ENCODE measurements around the gene KCNAB2. TPM values are rescaled to one million over a fixed set of nuclear protein-coding genes. Genes with fewer than 3 reads are reported as not detected.

Gene KCNAB2
- total RNA-seq, 1 experiment from 2014 or later = 4.7 TPM

- Mint-ChIP-seq H3K36me3 (ENCODE audit: insufficient read depth, unreplicated experiment) (no peaks in the 10 kb centered on the region), H3K9me3 (ENCODE audit: low read depth, unreplicated experiment) (no peaks in the 10 kb centered on the region), H3K4me1 (ENCODE audit: low read depth, unreplicated experiment) (no peaks in the 10 kb centered on the region), H3K27me3 (ENCODE audit: unreplicated experiment) (peaks cover 42% of the 10 kb centered on the region), H3K4me3 (ENCODE audit: low read depth, unreplicated experiment) (no peak overlapping the region), H3K27ac (ENCODE audit: unreplicated experiment) (no peak overlapping the region)
- intact Hi-C loops (cut with micrococcal nuclease; ENCODE audit: unreplicated experiment) = no loop called here
- no TSS peak for BruUV-seq (replicated peaks)
- TF ChIP-seq, protein P1, sequence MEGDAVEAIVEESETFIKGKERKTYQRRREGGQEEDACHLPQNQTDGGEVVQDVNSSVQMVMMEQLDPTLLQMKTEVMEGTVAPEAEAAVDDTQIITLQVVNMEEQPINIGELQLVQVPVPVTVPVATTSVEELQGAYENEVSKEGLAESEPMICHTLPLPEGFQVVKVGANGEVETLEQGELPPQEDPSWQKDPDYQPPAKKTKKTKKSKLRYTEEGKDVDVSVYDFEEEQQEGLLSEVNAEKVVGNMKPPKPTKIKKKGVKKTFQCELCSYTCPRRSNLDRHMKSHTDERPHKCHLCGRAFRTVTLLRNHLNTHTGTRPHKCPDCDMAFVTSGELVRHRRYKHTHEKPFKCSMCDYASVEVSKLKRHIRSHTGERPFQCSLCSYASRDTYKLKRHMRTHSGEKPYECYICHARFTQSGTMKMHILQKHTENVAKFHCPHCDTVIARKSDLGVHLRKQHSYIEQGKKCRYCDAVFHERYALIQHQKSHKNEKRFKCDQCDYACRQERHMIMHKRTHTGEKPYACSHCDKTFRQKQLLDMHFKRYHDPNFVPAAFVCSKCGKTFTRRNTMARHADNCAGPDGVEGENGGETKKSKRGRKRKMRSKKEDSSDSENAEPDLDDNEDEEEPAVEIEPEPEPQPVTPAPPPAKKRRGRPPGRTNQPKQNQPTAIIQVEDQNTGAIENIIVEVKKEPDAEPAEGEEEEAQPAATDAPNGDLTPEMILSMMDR (IDR thresholded peaks at IDR 0.05; ENCODE audit: unreplicated experiment) = no peak
- DNase-seq = no peak
- CTCF ChIA-PET = no interaction called here
Observed at GRCh38 chr1:6040861-6041415, 4.8 kb upstream of the KCNAB2 start.

DNA sequence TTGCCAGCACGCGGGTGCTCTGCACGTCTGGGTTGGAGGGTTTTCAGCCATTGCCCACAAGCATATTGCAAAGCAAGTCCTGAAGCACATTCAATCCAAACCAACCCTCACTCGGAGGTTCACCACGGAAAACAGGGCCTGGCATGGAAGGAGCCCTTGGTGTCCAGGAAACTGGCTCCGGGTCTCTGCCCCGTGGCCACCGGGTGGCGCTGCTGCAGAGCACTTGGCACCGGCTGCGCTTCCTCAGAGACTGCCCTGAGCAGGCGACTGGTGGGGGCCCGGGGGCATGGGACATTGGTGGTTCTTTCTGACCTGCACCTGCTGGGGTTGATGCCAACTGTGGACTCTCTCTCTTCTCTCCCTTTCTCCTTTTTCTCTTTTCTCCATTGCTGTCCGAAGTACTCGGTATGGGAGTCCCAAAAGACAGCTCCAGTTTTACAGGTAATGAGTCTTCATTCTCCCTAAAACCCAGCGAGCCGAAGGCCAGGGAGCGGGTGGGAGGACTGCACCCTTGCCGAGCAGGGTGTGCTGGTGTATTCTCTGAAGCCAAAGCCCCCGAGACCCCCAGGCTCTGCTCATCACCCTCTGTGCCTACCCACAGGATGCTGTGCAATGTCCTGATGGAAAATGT is 4.1 kb upstream of the KCNAB2 start:
- H3K4me3 Mint-ChIP-seq (ENCODE audit: low read depth, unreplicated experiment) = no peak overlapping the region
- DNase-seq = peak; percentile 46
- H3K9me3 Mint-ChIP-seq (ENCODE audit: low read depth, unreplicated experiment) = no peaks in the 10 kb centered on the region
- intact Hi-C loops (cut with micrococcal nuclease; ENCODE audit: unreplicated experiment) = no loop called here
- TF ChIP-seq, protein P1 (IDR thresholded peaks at IDR 0.05; ENCODE audit: unreplicated experiment) = peak; percentile 34
- H3K27ac Mint-ChIP-seq (ENCODE audit: unreplicated experiment) = no peak overlapping the region
- no TSS peak for BruUV-seq (replicated peaks)
- no peaks in the 10 kb centered on the region for H3K36me3 Mint-ChIP-seq (ENCODE audit: insufficient read depth, unreplicated experiment)
- no peaks in the 10 kb centered on the region for H3K4me1 Mint-ChIP-seq (ENCODE audit: low read depth, unreplicated experiment)
- CTCF ChIA-PET = no interaction called here
- peaks cover 43% of the 10 kb centered on the region for H3K27me3 Mint-ChIP-seq (ENCODE audit: unreplicated experiment)

- intact Hi-C loops (cut with micrococcal nuclease; ENCODE audit: unreplicated experiment) = no loop called here
- TF ChIP-seq, protein P1 (IDR thresholded peaks at IDR 0.05; ENCODE audit: unreplicated experiment) = no peak
- H3K4me3 Mint-ChIP-seq (ENCODE audit: low read depth, unreplicated experiment) = no peak overlapping the region
- peaks cover 60% of the 10 kb centered on the region for H3K27me3 Mint-ChIP-seq (ENCODE audit: unreplicated experiment)
- DNase-seq = no peak
- BruUV-seq (replicated peaks) = no TSS peak
- H3K9me3 Mint-ChIP-seq (ENCODE audit: low read depth, unreplicated experiment) = no peaks in the 10 kb centered on the region
- no peaks in the 10 kb centered on the region for H3K4me1 Mint-ChIP-seq (ENCODE audit: low read depth, unreplicated experiment)
- H3K27ac Mint-ChIP-seq (ENCODE audit: unreplicated experiment) = no peak overlapping the region
- no peaks in the 10 kb centered on the region for H3K36me3 Mint-ChIP-seq (ENCODE audit: insufficient read depth, unreplicated experiment)
- CTCF ChIA-PET = no interaction called here
Observed at GRCh38 chr1:6043561-6043960, 2.1 kb upstream of the KCNAB2 start.

DNA sequence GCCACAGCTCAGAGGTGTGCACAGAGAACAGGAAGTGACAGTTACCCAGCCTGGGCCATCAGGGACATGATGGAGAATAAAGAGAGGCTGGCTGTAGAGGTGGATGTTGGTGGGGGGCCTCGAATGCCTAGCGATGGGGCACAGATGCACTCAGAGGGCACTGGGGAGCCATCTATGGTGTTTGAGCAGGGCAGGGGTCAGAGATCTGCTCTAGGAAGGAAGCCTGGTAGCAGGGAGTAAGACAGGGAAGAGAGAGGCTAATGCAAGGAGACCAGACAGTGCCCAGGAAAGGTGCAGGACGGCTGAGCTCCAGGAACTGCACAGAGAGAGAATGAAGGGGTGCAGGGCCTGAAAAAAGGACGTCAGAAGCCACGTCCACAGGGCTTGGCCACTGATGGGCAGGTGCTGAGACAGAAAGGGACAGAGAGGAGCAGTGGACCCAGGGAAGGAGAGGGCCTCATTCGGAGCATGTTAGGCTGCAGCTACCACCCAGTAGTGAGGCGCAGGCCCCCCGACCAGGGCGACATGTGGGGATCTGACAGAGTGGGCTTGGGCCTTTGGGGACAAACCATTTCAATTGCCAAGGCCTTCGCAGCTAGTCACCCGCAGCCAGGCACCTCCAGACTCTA is 1.1 kb upstream of the KCNAB2 start:
- no peaks in the 10 kb centered on the region for H3K9me3 Mint-ChIP-seq (ENCODE audit: low read depth, unreplicated experiment)
- no peak overlapping the region for H3K4me3 Mint-ChIP-seq (ENCODE audit: low read depth, unreplicated experiment)
- no peak for DNase-seq
- TF ChIP-seq, protein P1 (IDR thresholded peaks at IDR 0.05; ENCODE audit: unreplicated experiment) = no peak
- peaks cover 51% of the 10 kb centered on the region for H3K27me3 Mint-ChIP-seq (ENCODE audit: unreplicated experiment)
- CTCF ChIA-PET = no interaction called here
- BruUV-seq (replicated peaks) = no TSS peak
- intact Hi-C loops (cut with micrococcal nuclease; ENCODE audit: unreplicated experiment) = no loop called here
- no peak overlapping the region for H3K27ac Mint-ChIP-seq (ENCODE audit: unreplicated experiment)
- H3K4me1 Mint-ChIP-seq (ENCODE audit: low read depth, unreplicated experiment) = no peaks in the 10 kb centered on the region
- H3K36me3 Mint-ChIP-seq (ENCODE audit: insufficient read depth, unreplicated experiment) = no peaks in the 10 kb centered on the region
